CD4-positive, alpha-beta T cell treated with Interleukin-15 for 1 hour (primary cell): ENCODE results near the gene CAPN15.
A peak's percentile ranks its signal among the peaks of the same experiment; 100 is the strongest.

Experiments used
- DNase-seq: peaks from one replicate; pipeline ENCODE4 v3.0.0-alpha.2; 2020

CAPN15 gene

GRCh38 chr16:580141-580945, 52.8 kb downstream of the CAPN15 start:
- DNase-seq: no peak

- DNase-seq: no peak
Measured at GRCh38 chr16:580946-581498, 53.5 kb downstream of the CAPN15 start.

GRCh38 chr16:582218-582613, 54.7 kb downstream of the CAPN15 start:
- no peak for DNase-seq

GRCh38 chr16:582614-583331, 55.3 kb downstream of the CAPN15 start:
- DNase-seq: no peak

- DNase-seq: no peak
Measured at GRCh38 chr16:583470-583814, 55.9 kb downstream of the CAPN15 start.

GRCh38 chr16:583815-584591, 56.5 kb downstream of the CAPN15 start:
- no peak for DNase-seq

- DNase-seq: no peak
Measured at GRCh38 chr16:585351-585750, 57.8 kb downstream of the CAPN15 start.

- no peak for DNase-seq
Measured at GRCh38 chr16:586047-586644, 58.6 kb downstream of the CAPN15 start.

GRCh38 chr16:586645-587590, 59.4 kb downstream of the CAPN15 start:
- no peak for DNase-seq

GRCh38 chr16:588639-588888, 61.1 kb downstream of the CAPN15 start:
- DNase-seq: peak; percentile 66

GRCh38 chr16:588889-589657, 61.6 kb downstream of the CAPN15 start:
- DNase-seq: peak; percentile 96

- DNase-seq: peak; percentile 99
Measured at GRCh38 chr16:589658-590187, 62.2 kb downstream of the CAPN15 start, which contains the start of gene RAB40C. TSS of gene RAB40C (plus strand) at chr16:590066. CDS start at chr16:590292, 226 bp downstream.

- DNase-seq: no peak
Measured at GRCh38 chr16:590188-590814, 62.8 kb downstream of the CAPN15 start.

GRCh38 chr16:590815-591200, 63.3 kb downstream of the CAPN15 start:
- DNase-seq: no peak

- no peak for DNase-seq
Measured at GRCh38 chr16:591231-591630, 63.7 kb downstream of the CAPN15 start.

GRCh38 chr16:591892-592517, 64.5 kb downstream of the CAPN15 start:
- no peak for DNase-seq

- peak; percentile 55 for DNase-seq
Measured at GRCh38 chr16:592518-593306, 65.2 kb downstream of the CAPN15 start.

GRCh38 chr16:593406-593805, 65.9 kb downstream of the CAPN15 start:
- no peak for DNase-seq

GRCh38 chr16:593807-594206, 66.3 kb downstream of the CAPN15 start:
- DNase-seq: no peak
